ENCODE measurements around the gene AIDA.

GRCh38 chr1:222706815-222707214 is 5.5 kb downstream of the AIDA start:
- no peak for TF ChIP-seq EZH2 (IDR thresholded peaks at IDR 0.05; ENCODE audit: borderline replicate concordance, low read length)
- no peak for TF ChIP-seq CTCF (IDR thresholded peaks at IDR 0.05; ENCODE audit: low read length)

Data from OCI-LY1 (cell line).